Immature natural killer cell (primary cell): ENCODE data around the gene CDYL2. TPM values are rescaled to one million over a fixed set of nuclear protein-coding genes. Genes with fewer than 3 reads are reported as not detected.

Source experiments
- DNase-seq, 3 donors: peaks; one replicate each; pipeline ENCODE4 v3.0.0; 2022; ENCODE audit warnings: mixed read lengths in 1 of 3
- H3K27ac Mint-ChIP-seq, 6 donors: one replicate each; pipeline ENCODE4 v1.8.0; 2020; ENCODE audit warnings: mixed read lengths in 6 of 6, mild to moderate bottlenecking in 5 of 6, inconsistent platforms in 4 of 6, moderate library complexity in 3 of 6
- H3K27me3 Mint-ChIP-seq, 3 donors: one replicate each; pipeline ENCODE4 v1.8.0; 2020 to 2021; ENCODE audit warnings: low read depth in 3 of 3, mild to moderate bottlenecking in 3 of 3, mixed read lengths in 3 of 3, moderate library complexity in 3 of 3, inconsistent platforms in 1 of 3
- H3K36me3 Mint-ChIP-seq, 3 donors: one replicate each; pipeline ENCODE4 v1.8.0; 2020; ENCODE audit warnings: mixed read lengths in 3 of 3, inconsistent platforms in 2 of 3, mild to moderate bottlenecking in 2 of 3
- H3K4me1 Mint-ChIP-seq, 2 donors: one replicate each; pipeline ENCODE4 v1.8.0; 2020; ENCODE audit warnings: inconsistent platforms in 2 of 2, mild to moderate bottlenecking in 2 of 2, mixed read lengths in 2 of 2, moderate library complexity in 1 of 2
- H3K4me3 Mint-ChIP-seq, 5 donors: one replicate each; pipeline ENCODE4 v1.8.0; 2020; ENCODE audit warnings: mild to moderate bottlenecking in 5 of 5, mixed read lengths in 5 of 5, inconsistent platforms in 3 of 5, moderate library complexity in 3 of 5
- H3K9me3 Mint-ChIP-seq, 6 donors: one replicate each; pipeline ENCODE4 v1.8.0; 2020; ENCODE audit warnings: mild to moderate bottlenecking in 6 of 6, mixed read lengths in 6 of 6, inconsistent platforms in 4 of 6, moderate library complexity in 3 of 6
- polyA plus RNA-seq, 3 donors: library from polyadenylated mRNA; unstranded; fragments of 300-500 nt; fragmentation: Illumina TruSeq; gene quantifications; one replicate each; pipeline ENCODE4 v1.2.3, GENCODE V29; 2021

Gene CDYL2
- polyA plus RNA-seq, 3 donors from 2014 or later, result 0.21 TPM; not detected in 2

- Mint-ChIP-seq H3K4me3 (no peak overlapping the region), H3K36me3 (no peaks in the 10 kb centered on the region), H3K27me3 (peaks cover 0 to 4% (median 1%) of the 10 kb centered on the region in 3 donors), H3K27ac (no peak overlapping the region), H3K4me1 (no peaks in the 10 kb centered on the region), H3K9me3 (peaks cover 0 to 1% (median 0%) of the 10 kb centered on the region in 6 donors)
- DNase-seq, result no peak
Observed at GRCh38 chr16:80705596-80705995, 98.8 kb downstream of the CDYL2 start.

GRCh38 chr16:80704751-80705505, 99.5 kb downstream of the CDYL2 start:
- H3K9me3 Mint-ChIP-seq, result peaks cover 0 to 1% (median 0%) of the 10 kb centered on the region in 6 donors
- H3K27ac Mint-ChIP-seq, result no peak overlapping the region
- H3K27me3 Mint-ChIP-seq, result peaks cover 0 to 4% (median 1%) of the 10 kb centered on the region in 3 donors
- no peaks in the 10 kb centered on the region for H3K36me3 Mint-ChIP-seq
- DNase-seq, result no peak
- no peak overlapping the region for H3K4me3 Mint-ChIP-seq
- H3K4me1 Mint-ChIP-seq, result no peaks in the 10 kb centered on the region

GRCh38 chr16:80703131-80704071, 101.0 kb downstream of the CDYL2 start:
- DNase-seq, result no peak
- H3K4me3 Mint-ChIP-seq, result no peak overlapping the region

GRCh38 chr16:80702696-80703095, 101.7 kb downstream of the CDYL2 start:
- no peak for DNase-seq
- H3K27ac Mint-ChIP-seq, result no peak overlapping the region
- H3K4me1 Mint-ChIP-seq, result no peaks in the 10 kb centered on the region
- peaks cover 0 to 1% (median 0%) of the 10 kb centered on the region in 6 donors for H3K9me3 Mint-ChIP-seq
- peaks cover 0 to 3% (median 1%) of the 10 kb centered on the region in 3 donors for H3K27me3 Mint-ChIP-seq
- H3K36me3 Mint-ChIP-seq, result no peaks in the 10 kb centered on the region
- H3K4me3 Mint-ChIP-seq, result no peak overlapping the region

More at GRCh38 chr16:80703131-80704071, 101.0 kb downstream of the CDYL2 start:
- no peaks in the 10 kb centered on the region for H3K4me1 Mint-ChIP-seq
- H3K27ac Mint-ChIP-seq, result no peak overlapping the region
- H3K9me3 Mint-ChIP-seq, result peaks cover 0 to 1% (median 0%) of the 10 kb centered on the region in 6 donors
- peaks cover 0 to 2% (median 1%) of the 10 kb centered on the region in 3 donors for H3K27me3 Mint-ChIP-seq
- no peaks in the 10 kb centered on the region for H3K36me3 Mint-ChIP-seq

GRCh38 chr16:80700558-80700957, 103.8 kb downstream of the CDYL2 start:
- no peak for DNase-seq
- Mint-ChIP-seq H3K27me3 (peaks cover 0 to 3% (median 0%) of the 10 kb centered on the region in 3 donors), H3K27ac (no peak overlapping the region), H3K36me3 (no peaks in the 10 kb centered on the region), H3K9me3 (peaks cover 0 to 3% (median 0%) of the 10 kb centered on the region in 6 donors), H3K4me1 (no peaks in the 10 kb centered on the region), H3K4me3 (no peak overlapping the region)

- no peak for DNase-seq
- Mint-ChIP-seq H3K36me3 (no peaks in the 10 kb centered on the region), H3K27ac (no peak overlapping the region), H3K27me3 (peaks cover 0 to 3% (median 0%) of the 10 kb centered on the region in 3 donors), H3K4me1 (no peaks in the 10 kb centered on the region), H3K9me3 (peaks cover 0 to 2% (median 0%) of the 10 kb centered on the region in 6 donors), H3K4me3 (no peak overlapping the region)
Observed at GRCh38 chr16:80695020-80695419, 109.4 kb downstream of the CDYL2 start.

GRCh38 chr16:80693553-80693952, 110.8 kb downstream of the CDYL2 start:
- peaks cover 0 to 2% (median 0%) of the 10 kb centered on the region in 6 donors for H3K9me3 Mint-ChIP-seq
- H3K27me3 Mint-ChIP-seq, result peaks cover 0 to 3% (median 0%) of the 10 kb centered on the region in 3 donors
- H3K4me3 Mint-ChIP-seq, result no peak overlapping the region
- H3K4me1 Mint-ChIP-seq, result no peaks in the 10 kb centered on the region
- DNase-seq, result no peak
- H3K36me3 Mint-ChIP-seq, result no peaks in the 10 kb centered on the region
- H3K27ac Mint-ChIP-seq, result no peak overlapping the region

- H3K27ac Mint-ChIP-seq, result no peak overlapping the region
- no peaks in the 10 kb centered on the region for H3K27me3 Mint-ChIP-seq
- no peaks in the 10 kb centered on the region for H3K36me3 Mint-ChIP-seq
- peaks cover 0 to 2% (median 0%) of the 10 kb centered on the region in 6 donors for H3K9me3 Mint-ChIP-seq
- H3K4me3 Mint-ChIP-seq, result no peak overlapping the region
- H3K4me1 Mint-ChIP-seq, result no peaks in the 10 kb centered on the region
- no peak for DNase-seq
Observed at GRCh38 chr16:80692270-80692669, 112.1 kb downstream of the CDYL2 start.

GRCh38 chr16:80691111-80691741, 113.2 kb downstream of the CDYL2 start:
- no peak for DNase-seq
- Mint-ChIP-seq H3K4me3 (no peak overlapping the region), H3K9me3 (peaks cover 0 to 1% (median 0%) of the 10 kb centered on the region in 6 donors), H3K36me3 (no peaks in the 10 kb centered on the region), H3K27me3 (no peaks in the 10 kb centered on the region), H3K27ac (no peak overlapping the region), H3K4me1 (no peaks in the 10 kb centered on the region)

GRCh38 chr16:80689487-80689886, 114.9 kb downstream of the CDYL2 start:
- H3K4me3 Mint-ChIP-seq, result no peak overlapping the region
- no peaks in the 10 kb centered on the region for H3K27me3 Mint-ChIP-seq
- no peak overlapping the region for H3K27ac Mint-ChIP-seq
- no peaks in the 10 kb centered on the region for H3K4me1 Mint-ChIP-seq
- no peak for DNase-seq
- no peaks in the 10 kb centered on the region for H3K36me3 Mint-ChIP-seq
- H3K9me3 Mint-ChIP-seq, result no peaks in the 10 kb centered on the region

GRCh38 chr16:80687606-80688005, 116.8 kb downstream of the CDYL2 start:
- no peaks in the 10 kb centered on the region for H3K27me3 Mint-ChIP-seq
- H3K27ac Mint-ChIP-seq, result no peak overlapping the region
- no peak overlapping the region for H3K4me3 Mint-ChIP-seq
- DNase-seq, result no peak
- H3K9me3 Mint-ChIP-seq, result no peaks in the 10 kb centered on the region
- H3K36me3 Mint-ChIP-seq, result no peaks in the 10 kb centered on the region
- no peaks in the 10 kb centered on the region for H3K4me1 Mint-ChIP-seq

GRCh38 chr16:80684906-80685305, 119.5 kb downstream of the CDYL2 start:
- no peak for DNase-seq
- Mint-ChIP-seq H3K9me3 (no peaks in the 10 kb centered on the region), H3K4me1 (no peaks in the 10 kb centered on the region), H3K4me3 (no peak overlapping the region), H3K27me3 (peaks cover 0 to 3% (median 1%) of the 10 kb centered on the region in 3 donors), H3K27ac (no peak overlapping the region), H3K36me3 (no peaks in the 10 kb centered on the region)

- H3K4me1 Mint-ChIP-seq, result no peaks in the 10 kb centered on the region
- no peaks in the 10 kb centered on the region for H3K9me3 Mint-ChIP-seq
- no peak for DNase-seq
- no peak overlapping the region for H3K27ac Mint-ChIP-seq
- H3K27me3 Mint-ChIP-seq, result peaks cover 0 to 3% (median 1%) of the 10 kb centered on the region in 3 donors
- H3K4me3 Mint-ChIP-seq, result no peak overlapping the region
- no peaks in the 10 kb centered on the region for H3K36me3 Mint-ChIP-seq
Observed at GRCh38 chr16:80684136-80684765, 120.1 kb downstream of the CDYL2 start.
